Measurements from ENCODE around the gene PROKR2.
A peak's percentile ranks its signal among the peaks of the same experiment; 100 is the strongest.

The PROKR2 gene

GRCh38 chr20:5362771-5363170, 46.0 kb upstream of the PROKR2 start:
- Histone ChIP-seq H3K4me3 (replicated peaks; ENCODE audit: insufficient read depth, low read length) (no peak overlapping the region), H3K27me3 (ENCODE audit: insufficient read depth, poor library complexity, severe bottlenecking) (no peaks in the 10 kb centered on the region), H3K27ac (replicated peaks) (no peak overlapping the region)
- no peak for DNase-seq (ENCODE audit: low read depth in 1 of 2, low spot score in 1 of 2)
- TF ChIP-seq CTCF (IDR thresholded peaks at IDR 0.05; ENCODE audit: insufficient read depth, low read length) (no peak), GABPA (IDR thresholded peaks at IDR 0.05; ENCODE audit: low read depth) (no peak), POLR2AphosphoS5 (IDR thresholded peaks at IDR 0.05; ENCODE audit: low read depth) (no peak), SPI1 (IDR thresholded peaks at IDR 0.05; ENCODE audit: borderline replicate concordance, low read depth) (no peak), REST (IDR thresholded peaks at IDR 0.05; ENCODE audit: insufficient replicate concordance, low read depth) (no peak)

- Histone ChIP-seq H3K4me3 (replicated peaks; ENCODE audit: insufficient read depth, low read length) (no peak overlapping the region), H3K27ac (replicated peaks) (no peak overlapping the region), H3K27me3 (ENCODE audit: insufficient read depth, poor library complexity, severe bottlenecking) (no peaks in the 10 kb centered on the region)
- TF ChIP-seq GABPA (IDR thresholded peaks at IDR 0.05; ENCODE audit: low read depth) (no peak), SPI1 (IDR thresholded peaks at IDR 0.05; ENCODE audit: borderline replicate concordance, low read depth) (no peak), CTCF (IDR thresholded peaks at IDR 0.05; ENCODE audit: insufficient read depth, low read length) (no peak), POLR2AphosphoS5 (IDR thresholded peaks at IDR 0.05; ENCODE audit: low read depth) (no peak)
- no peak for DNase-seq (ENCODE audit: low read depth in 1 of 2, low spot score in 1 of 2)
Measured at GRCh38 chr20:5361176-5361575, 44.4 kb upstream of the PROKR2 start.

GRCh38 chr20:5357946-5358345, 41.2 kb upstream of the PROKR2 start:
- H3K27me3 ChIP-seq (ENCODE audit: insufficient read depth, poor library complexity, severe bottlenecking), result no peaks in the 10 kb centered on the region
- H3K27ac ChIP-seq (replicated peaks), result 0 out of 2 replicates have a peak overlapping the region, but pooled peaks have one; percentile 9
- H3K4me3 ChIP-seq (replicated peaks; ENCODE audit: insufficient read depth, low read length), result no peak overlapping the region
- TF ChIP-seq POLR2AphosphoS5 (IDR thresholded peaks at IDR 0.05; ENCODE audit: low read depth) (no peak), SPI1 (IDR thresholded peaks at IDR 0.05; ENCODE audit: borderline replicate concordance, low read depth) (peak; percentile 84)
- DNase-seq (ENCODE audit: low read depth in 1 of 2, low spot score in 1 of 2), result peak in 1 of 2 experiments; percentile 68

- TF ChIP-seq POLR2AphosphoS5 (IDR thresholded peaks at IDR 0.05; ENCODE audit: low read depth), result no peak
- TF ChIP-seq CTCF (IDR thresholded peaks at IDR 0.05; ENCODE audit: insufficient read depth, low read length), result no peak
- no peak for TF ChIP-seq GABPA (IDR thresholded peaks at IDR 0.05; ENCODE audit: low read depth)
- no peak for TF ChIP-seq SPI1 (IDR thresholded peaks at IDR 0.05; ENCODE audit: borderline replicate concordance, low read depth)
- TF ChIP-seq REST (IDR thresholded peaks at IDR 0.05; ENCODE audit: insufficient replicate concordance, low read depth), result no peak
- no peak for DNase-seq (ENCODE audit: low read depth in 1 of 2, low spot score in 1 of 2)
- Histone ChIP-seq H3K27ac (replicated peaks) (no peak overlapping the region), H3K4me3 (replicated peaks; ENCODE audit: insufficient read depth, low read length) (no peak overlapping the region), H3K27me3 (ENCODE audit: insufficient read depth, poor library complexity, severe bottlenecking) (no peaks in the 10 kb centered on the region)
Measured at GRCh38 chr20:5356941-5357340, 40.2 kb upstream of the PROKR2 start.
